ENCODE results near the gene RBPJL.

DNA sequence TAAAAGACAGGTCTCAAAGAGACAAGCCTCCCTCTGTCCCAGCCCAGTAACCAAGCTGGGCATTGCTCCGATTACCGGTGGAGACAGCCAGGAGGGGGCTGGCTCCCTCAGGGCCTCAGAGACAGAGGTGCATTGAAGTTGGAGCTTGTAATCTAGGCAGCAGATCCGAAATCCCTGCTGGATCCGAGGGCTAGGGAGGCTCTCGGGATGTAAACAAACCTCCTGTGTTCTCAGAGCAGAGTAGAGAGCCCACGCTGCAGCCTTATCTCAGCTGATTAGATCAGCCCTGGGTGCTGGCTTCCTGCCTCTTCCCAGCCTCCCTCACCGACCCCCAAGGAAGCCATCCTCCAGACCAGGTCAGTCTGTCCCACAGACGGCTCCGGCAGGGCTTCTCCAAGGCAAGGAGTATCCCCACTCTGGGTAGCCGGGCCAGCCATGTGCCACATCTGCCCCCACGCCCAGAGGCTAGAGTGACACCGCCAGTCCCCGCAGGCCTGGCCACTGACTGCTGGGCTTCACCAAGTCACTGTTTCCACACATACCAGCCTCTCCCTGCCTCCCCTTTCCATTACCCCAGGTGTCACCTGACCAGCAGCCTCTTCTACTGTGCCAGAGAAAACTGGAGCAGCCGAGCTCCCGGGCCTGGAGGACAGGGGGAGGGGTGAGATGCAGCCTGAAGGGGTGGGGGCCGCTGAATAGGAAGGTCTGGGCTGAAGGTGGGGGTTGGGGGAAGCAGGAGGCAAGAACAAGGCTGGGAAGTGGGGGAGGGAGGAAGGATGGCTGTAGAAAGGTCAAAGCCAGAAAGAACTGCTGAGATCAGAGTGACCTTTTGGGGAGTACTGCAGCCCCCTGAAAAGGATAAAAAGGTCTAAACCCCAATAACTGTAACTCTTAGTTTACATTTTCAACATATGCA lies 35.6 kb downstream of the RBPJL start:
- TF ChIP-seq CTCF (conservative IDR thresholded peaks at IDR 0.05; ENCODE audit: low read depth, low read length) (no peak), EZH2 (IDR thresholded peaks at IDR 0.05; ENCODE audit: low read length, unreplicated experiment) (no peak)
